GM23338 (cell line): ENCODE data around the gene ZNF714. TPM values are rescaled to one million over a fixed set of nuclear protein-coding genes. Genes with fewer than 3 reads are reported as not detected.

Experiments used
- ATAC-seq: fragments of 200-7000 bp; cut with Tn5 transposase; 3 replicates; pipeline ENCODE4 v1.9.1; 2020
- DNase-seq: peaks from one replicate; pipeline ENCODE4 v3.0.0-alpha.2; 2015; ENCODE audit warnings: low spot score
- H2AFZ ChIP-seq: fragments of 200-600 bp; sonication (generic); 2 replicates; pipeline ENCODE4 v1.8.0; 2016; ENCODE audit warnings: antibody characterized with exemption, mild to moderate bottlenecking, moderate library complexity
- H3F3A ChIP-seq: fragments of 200-600 bp; sonication (generic); replicated peaks from 2 replicates; pipeline ENCODE4 v1.8.0; 2017; ENCODE audit warnings: antibody characterized with exemption, mixed run types, low read depth
- H3K27ac ChIP-seq: fragments of 200-600 bp; sonication (generic); 2 replicates; pipeline ENCODE4 v1.6.1; 2016; ENCODE audit warnings: low read depth
- H3K27me3 ChIP-seq: fragments of 200-600 bp; sonication (generic); 2 replicates; pipeline ENCODE4 v1.8.0; 2016; ENCODE audit warnings: mild to moderate bottlenecking, mixed run types, moderate library complexity; ENCODE audit not compliant: insufficient read depth
- H3K36me3 ChIP-seq: fragments of 200-600 bp; sonication (generic); 2 replicates; pipeline ENCODE4 v1.8.0; 2016; ENCODE audit warnings: mild to moderate bottlenecking; ENCODE audit not compliant: insufficient read depth
- H3K4me1 ChIP-seq: fragments of 200-600 bp; sonication (generic); 2 replicates; pipeline ENCODE4 v1.8.0; 2016; ENCODE audit warnings: mild to moderate bottlenecking, moderate library complexity; ENCODE audit not compliant: insufficient read depth
- H3K4me2 ChIP-seq: fragments of 200-600 bp; sonication (generic); 2 replicates; pipeline ENCODE4 v1.7.1; 2017; ENCODE audit warnings: mixed run types
- H3K4me3 ChIP-seq: fragments of 200-600 bp; sonication (generic); 2 replicates; pipeline ENCODE4 v1.6.1; 2016; ENCODE audit warnings: mixed run types
- H3K79me2 ChIP-seq: fragments of 200-600 bp; sonication (generic); replicated peaks from 2 replicates; pipeline ENCODE4 v1.8.0; 2017; ENCODE audit warnings: mild to moderate bottlenecking; ENCODE audit not compliant: insufficient read depth
- H3K9me2 ChIP-seq: fragments of 200-600 bp; sonication (generic); 2 replicates; pipeline ENCODE4 v1.8.0; 2017; ENCODE audit not compliant: insufficient read depth
- H4K20me1 ChIP-seq: fragments of 200-600 bp; sonication (generic); replicated peaks from 2 replicates; pipeline ENCODE4 v1.8.0; 2017; ENCODE audit warnings: mild to moderate bottlenecking; ENCODE audit not compliant: insufficient read depth
- H3K27ac Mint-ChIP-seq: 2 replicates; pipeline ENCODE4 v1.8.0; 2020; ENCODE audit warnings: inconsistent platforms, mild to moderate bottlenecking, moderate library complexity, mixed read lengths
- H3K27me3 Mint-ChIP-seq: 3 replicates; pipeline ENCODE4 v1.8.0; 2022; ENCODE audit warnings: low read depth, mild to moderate bottlenecking, moderate library complexity, mixed read lengths, inconsistent platforms; ENCODE audit not compliant: insufficient read depth, poor library complexity
- H3K36me3 Mint-ChIP-seq: 3 replicates; pipeline ENCODE4 v1.8.0; 2021; ENCODE audit warnings: low read depth, mild to moderate bottlenecking, inconsistent platforms, moderate library complexity, mixed read lengths
- H3K4me1 Mint-ChIP-seq: 3 replicates; pipeline ENCODE4 v1.8.0; 2020; ENCODE audit warnings: mild to moderate bottlenecking, inconsistent platforms, mixed read lengths
- H3K4me3 Mint-ChIP-seq: 3 replicates; pipeline ENCODE4 v1.8.0; 2021; ENCODE audit warnings: moderate library complexity, mild to moderate bottlenecking, inconsistent platforms, mixed read lengths
- H3K9me3 Mint-ChIP-seq: 3 replicates; pipeline ENCODE4 v1.8.0; 2020; ENCODE audit warnings: moderate library complexity, mild to moderate bottlenecking, inconsistent platforms, mixed read lengths
- CREB1 ChIP-seq: fragments of 250-450 bp; sonication (Bioruptor Pico); IDR thresholded peaks from 2 replicates; pipeline ENCODE4 v1.5.0; 2020; ENCODE audit warnings: low read depth, mild to moderate bottlenecking, moderate library complexity
- ETS1 ChIP-seq: IDR thresholded peaks from 2 replicates; pipeline ENCODE4 v1.6.1; 2016; ENCODE audit warnings: antibody characterized with exemption
- EZH2 ChIP-seq: fragments of 200-600 bp; sonication (generic); IDR thresholded peaks from one replicate; pipeline ENCODE4 v1.8.0; 2017; ENCODE audit warnings: antibody characterized with exemption, mild to moderate bottlenecking, low read depth; ENCODE audit not compliant: unreplicated experiment
- EZH2phosphoT487 ChIP-seq: fragments of 200-600 bp; sonication (generic); IDR thresholded peaks from one replicate; pipeline ENCODE4 v1.8.1; 2018; ENCODE audit warnings: antibody characterized with exemption; ENCODE audit not compliant: unreplicated experiment
- JUNB ChIP-seq: IDR thresholded peaks from one replicate; pipeline ENCODE4 v1.6.1; 2016; ENCODE audit warnings: antibody characterized with exemption; ENCODE audit not compliant: unreplicated experiment
- NANOG ChIP-seq: IDR thresholded peaks from 2 replicates; pipeline ENCODE4 v1.6.1; 2016; ENCODE audit warnings: antibody characterized with exemption, borderline replicate concordance
- REST ChIP-seq: IDR thresholded peaks from one replicate; pipeline ENCODE4 v1.6.1; 2018; ENCODE audit warnings: antibody characterized with exemption; ENCODE audit not compliant: unreplicated experiment
- STAT1 ChIP-seq: IDR thresholded peaks from one replicate; pipeline ENCODE4 v1.6.1; 2016; ENCODE audit warnings: antibody characterized with exemption; ENCODE audit not compliant: unreplicated experiment
- ZNF114 ChIP-seq: fragments of 250-450 bp; sonication (Bioruptor Pico); IDR thresholded peaks from 2 replicates; pipeline ENCODE4 v1.5.0; 2020; ENCODE audit warnings: mild to moderate bottlenecking, moderate library complexity
- ZNF331 ChIP-seq: fragments of 250-450 bp; sonication (Bioruptor Pico); IDR thresholded peaks from 2 replicates; pipeline ENCODE4 v1.5.0; 2020; ENCODE audit warnings: low read depth, mild to moderate bottlenecking, moderate library complexity
- polyA plus RNA-seq: library from polyadenylated mRNA; unstranded; fragments of >200 nt; fragmentation: Nextera tagmentation; extraction: Ambion mirVana; gene quantifications from 2 replicates; pipeline ENCODE4 v1.2.1, GENCODE V29; 2016
- total RNA-seq: library from RNA; depleted of rRNA; stranded (reverse); fragments of >200 nt; shearing (Covaris generic); gene quantifications from 2 replicates; pipeline ENCODE4 v1.2.3, GENCODE V29; 2014

Gene ZNF714
- total and polyA plus RNA-seq, 2 experiments from 2014 or later: 43.5 to 83.2 TPM

- Histone ChIP-seq H3K9me2 (no peaks in the 10 kb centered on the region), H3K79me2 (peaks cover 62% of the 10 kb centered on the region), H4K20me1 (peaks cover 19% of the 10 kb centered on the region), H3K27me3 (no peaks in the 10 kb centered on the region), H3K4me3 (no peak overlapping the region), H3K27ac (no peak overlapping the region), H2AFZ (no peak overlapping the region), H3K4me1 (no peaks in the 10 kb centered on the region), H3K4me2 (no peak overlapping the region), H3F3A (peaks cover 12% of the 10 kb centered on the region; the same call in 1 of the 2 replicates), H3K36me3 (peaks cover 25% of the 10 kb centered on the region)
- Mint-ChIP-seq H3K36me3 (peaks cover 44% of the 10 kb centered on the region), H3K4me1 (no peaks in the 10 kb centered on the region), H3K4me3 (no peak overlapping the region), H3K9me3 (no peaks in the 10 kb centered on the region), H3K27ac (no peak overlapping the region), H3K27me3 (no peaks in the 10 kb centered on the region)
- no peak for TF ChIP-seq ETS1
- TF ChIP-seq EZH2phosphoT487: no peak
- no peak for TF ChIP-seq JUNB
- TF ChIP-seq EZH2: no peak
- TF ChIP-seq STAT1: no peak
- no peak for ATAC-seq
- DNase-seq: no peak
These were observed 82.5 kb downstream of the ZNF714 start for GRCh38 chr19:21164541-21164940.

- DNase-seq (no peak), ATAC-seq (no peak)
- H3K27ac ChIP-seq: no peak overlapping the region
- H3K36me3 ChIP-seq: peaks cover 41% of the 10 kb centered on the region
- H2AFZ ChIP-seq: no peak overlapping the region
- no peak overlapping the region for H3K4me2 ChIP-seq
- H3K9me2 ChIP-seq: no peaks in the 10 kb centered on the region
- H3K4me3 ChIP-seq: no peak overlapping the region
- H3K79me2 ChIP-seq: peaks cover 43% of the 10 kb centered on the region
- H3K36me3 Mint-ChIP-seq: peaks cover 47% of the 10 kb centered on the region
- peaks cover 16% of the 10 kb centered on the region for H3F3A ChIP-seq
- H3K4me3 Mint-ChIP-seq: no peak overlapping the region
- no peaks in the 10 kb centered on the region for H3K27me3 ChIP-seq
- no peaks in the 10 kb centered on the region for H3K4me1 ChIP-seq
- no peak overlapping the region for H3K27ac Mint-ChIP-seq
- H3K27me3 Mint-ChIP-seq: no peaks in the 10 kb centered on the region
- no peaks in the 10 kb centered on the region for H3K4me1 Mint-ChIP-seq
- H4K20me1 ChIP-seq: peaks cover 3% of the 10 kb centered on the region
- H3K9me3 Mint-ChIP-seq: no peaks in the 10 kb centered on the region
- TF ChIP-seq ZNF114: no peak
- TF ChIP-seq EZH2: no peak
- TF ChIP-seq REST: no peak
- TF ChIP-seq NANOG: no peak
- no peak for TF ChIP-seq ZNF331
- no peak for TF ChIP-seq CREB1 (CRISPR knock-in tag)
- TF ChIP-seq ETS1: no peak
- no peak for TF ChIP-seq EZH2phosphoT487
- TF ChIP-seq STAT1: no peak
These were observed 84.4 kb downstream of the ZNF714 start for GRCh38 chr19:21166436-21166835.
